GM11168 (cell line): ENCODE measurements around the gene PZP.
"Not testable (repeated sequence)": the region's sequence is repeated elsewhere in the genome, so short reads cannot be mapped to it uniquely, and the experiment has no call there.

Source experiments
- in situ Hi-C: fragments of 300-500 bp; cut with MboI; formaldehyde crosslinking; loops from one replicate; pipeline ENCODE4 v1.12.0; 2022; ENCODE audit warnings: low sequenced_read_pairs; ENCODE audit not compliant: unreplicated experiment

The PZP gene

GRCh38 chr12:9208229-9208628, at the start of gene PZP:
Gene PZP, minus strand, starts transcription at chr12:9208395. Its CDS starts 54 bp downstream, at chr12:9208341.
- in situ Hi-C loops: no loop called here

DNA sequence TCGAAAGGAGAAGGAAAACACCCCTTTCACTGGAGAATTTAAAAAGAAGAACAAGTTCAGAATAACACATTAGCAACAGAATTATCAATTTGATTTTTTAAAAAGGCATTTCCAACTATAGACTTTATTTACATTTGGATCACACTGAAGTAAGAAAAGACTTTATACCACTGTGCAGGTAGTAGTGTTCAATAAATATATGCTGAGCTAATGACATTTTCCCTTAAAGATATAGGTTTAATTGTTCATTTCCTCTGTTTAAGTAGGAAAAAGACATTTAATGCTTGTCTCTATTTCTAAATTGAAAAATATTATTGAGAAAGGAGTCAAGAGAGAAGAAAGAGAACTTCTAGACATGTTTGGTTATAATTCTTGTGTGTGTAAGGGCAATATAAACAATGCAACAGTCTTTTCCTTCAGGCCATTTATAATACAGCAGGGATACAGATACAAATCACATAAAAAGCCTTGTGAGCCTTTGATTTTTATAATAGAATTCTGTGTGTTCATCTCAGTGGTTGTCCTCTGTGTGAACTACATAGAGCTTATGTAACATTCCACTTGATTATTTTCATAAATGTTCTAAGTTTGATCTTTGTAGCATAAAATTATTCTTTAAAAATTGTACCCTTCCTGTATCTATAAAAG, 48.7 kb upstream of the PZP start:
- in situ Hi-C loops: no loop called here

DNA sequence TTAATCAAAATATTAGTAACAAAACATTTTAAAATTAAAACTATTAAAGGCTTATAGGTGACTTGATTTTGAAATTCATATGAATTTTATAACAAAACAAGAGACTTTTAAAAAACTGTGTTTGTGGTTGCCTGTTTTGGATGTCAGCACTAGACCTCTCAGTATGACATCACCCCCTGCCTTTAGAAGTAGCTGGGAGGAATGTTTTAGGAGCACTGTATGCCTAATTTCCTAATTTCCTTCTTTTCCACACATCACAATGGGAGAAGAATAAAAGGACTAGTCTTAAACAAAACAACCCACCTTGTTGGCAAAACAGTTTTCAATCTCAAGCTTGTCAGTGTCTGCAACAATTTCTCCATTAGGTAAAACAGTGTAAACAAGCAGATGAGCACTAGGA, 48.1 kb upstream of the PZP start:
- in situ Hi-C loops: no loop called here

- in situ Hi-C loops: no loop called here
Measured at GRCh38 chr12:9255837-9256236, 47.6 kb upstream of the PZP start.

DNA sequence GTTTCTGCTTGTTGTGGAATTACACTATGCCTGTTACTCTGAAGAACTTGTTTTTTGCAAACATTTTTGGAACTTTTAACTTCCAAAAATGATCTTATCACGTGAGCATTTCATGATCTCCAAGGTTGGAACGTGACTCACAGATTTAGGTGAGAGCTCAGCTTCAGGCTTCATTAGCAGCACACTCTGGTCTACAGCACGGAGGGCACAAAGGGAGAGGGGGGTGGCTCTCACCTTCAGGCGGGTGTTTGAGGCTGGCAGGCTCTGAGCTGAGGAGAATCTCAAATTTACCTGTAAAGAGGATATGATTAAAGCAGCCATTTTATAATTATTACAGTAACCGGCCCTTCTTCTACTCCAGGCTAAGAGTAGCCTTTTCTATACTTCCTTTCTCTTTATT, 45.3 kb upstream of the PZP start:
- in situ Hi-C loops: no loop called here

DNA sequence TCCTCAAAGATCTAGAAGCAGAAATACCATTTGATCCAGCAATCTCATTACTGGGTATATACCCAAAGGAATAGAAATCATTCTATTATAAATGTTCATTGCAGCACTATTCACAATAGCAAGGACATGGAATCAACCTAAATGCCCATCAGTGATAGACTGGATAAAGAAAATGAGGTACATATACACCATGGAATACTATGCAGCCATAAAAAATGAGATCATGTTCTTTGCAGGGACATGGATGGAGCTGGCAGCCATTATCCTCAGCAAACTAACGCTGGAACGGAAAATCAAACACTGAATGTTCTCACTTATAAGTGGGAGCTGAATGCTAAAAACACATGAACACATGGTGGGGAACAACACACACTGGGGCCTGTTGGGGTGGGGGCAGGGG, 44.6 kb upstream of the PZP start:
- in situ Hi-C loops: not testable (repeated sequence)

DNA sequence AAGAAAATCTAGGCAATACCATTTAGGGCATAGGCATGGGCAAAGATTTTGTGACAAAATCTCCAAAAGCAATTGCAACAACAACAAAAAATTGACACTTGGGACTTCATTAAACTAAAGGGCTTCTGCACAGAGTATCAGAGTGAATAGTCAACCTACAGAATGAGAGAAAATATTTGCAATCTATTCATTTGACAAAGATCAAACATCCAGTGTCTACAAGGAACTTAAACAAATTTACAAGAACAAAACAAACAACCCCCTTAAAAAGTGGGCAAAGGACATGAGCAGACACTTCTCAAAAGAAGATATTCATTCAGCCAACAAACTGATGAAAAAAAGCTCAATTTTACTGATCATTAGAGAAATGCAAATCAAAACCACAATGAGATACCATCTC, 44.1 kb upstream of the PZP start:
- in situ Hi-C loops: no loop called here

GRCh38 chr12:9248435-9248834, 40.2 kb upstream of the PZP start:
- in situ Hi-C loops: no loop called here

GRCh38 chr12:9244894-9245293, 36.7 kb upstream of the PZP start:
- in situ Hi-C loops: no loop called here

DNA sequence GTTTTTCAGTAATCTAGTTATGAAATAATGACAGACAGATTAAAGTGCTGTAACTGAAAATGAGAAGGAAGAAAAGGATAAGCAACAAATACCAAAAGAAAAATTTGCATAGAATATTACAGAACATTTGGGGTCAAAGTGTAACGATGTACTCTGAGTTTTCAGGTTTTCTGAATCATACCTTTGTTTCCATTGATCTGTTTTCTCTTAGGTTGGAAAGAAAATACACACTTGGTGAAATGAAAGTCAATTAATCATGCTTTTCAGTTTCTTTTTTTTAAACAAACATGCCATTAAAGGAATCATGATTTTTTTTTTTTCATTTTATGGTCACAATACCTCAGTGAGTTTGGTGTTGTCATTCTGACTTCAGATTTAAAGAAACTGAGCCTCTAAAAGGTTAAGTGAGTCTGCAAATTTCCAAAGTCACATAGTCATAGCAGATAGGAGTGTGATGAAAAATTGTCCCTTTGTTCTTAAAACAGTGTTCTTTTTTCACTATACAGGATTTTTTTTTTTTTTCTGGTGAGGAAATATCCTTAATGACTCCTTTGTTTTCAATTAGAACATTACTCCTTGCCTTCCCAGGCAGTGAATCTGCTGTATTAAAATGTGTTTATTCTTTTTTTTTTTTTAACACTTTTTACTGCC, 35.9 kb upstream of the PZP start:
- in situ Hi-C loops: no loop called here

GRCh38 chr12:9241301-9241700, 33.1 kb upstream of the PZP start:
- in situ Hi-C loops: no loop called here

DNA sequence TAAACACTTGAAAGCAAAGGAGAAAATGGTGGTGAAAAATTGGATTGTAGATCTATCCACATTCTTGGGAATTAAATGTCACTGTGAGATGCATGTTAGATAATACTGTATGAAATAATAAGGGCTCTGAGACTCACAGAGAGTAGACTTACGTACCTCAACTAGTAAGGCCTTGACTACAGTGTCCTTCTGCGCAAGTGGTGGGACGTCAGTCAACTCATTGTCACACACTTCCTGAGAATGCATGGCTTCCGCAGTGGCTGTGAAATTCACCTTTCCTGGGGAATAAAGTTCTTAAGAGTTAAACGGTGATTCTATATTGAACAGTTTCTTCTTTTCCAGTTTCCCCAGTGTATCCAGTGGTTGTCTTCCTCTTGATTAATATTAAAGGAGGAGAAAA, 32.6 kb upstream of the PZP start:
- in situ Hi-C loops: no loop called here

GRCh38 chr12:9240004-9240635, 31.9 kb upstream of the PZP start:
- in situ Hi-C loops: not testable (repeated sequence)

GRCh38 chr12:9237286-9237685, 29.1 kb upstream of the PZP start:
- in situ Hi-C loops: no loop called here

DNA sequence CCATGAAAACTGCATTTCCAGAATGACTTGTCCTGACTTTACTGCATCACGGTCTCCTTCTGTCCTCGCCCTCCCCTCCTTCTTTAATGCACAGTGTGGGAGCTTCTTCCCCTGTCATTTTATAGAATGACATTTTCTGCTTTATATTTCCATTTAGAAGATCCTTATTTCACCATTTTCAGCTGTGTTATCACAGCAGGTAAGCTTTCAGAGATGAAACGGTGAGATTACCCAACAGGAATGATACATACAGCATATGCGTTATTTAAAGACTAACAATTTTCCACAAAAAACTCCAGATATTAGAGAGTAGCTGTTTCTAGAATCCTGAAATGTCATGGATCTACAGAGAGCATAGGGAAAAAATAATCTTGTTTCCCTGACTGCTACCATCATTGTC, 27.3 kb upstream of the PZP start:
- in situ Hi-C loops: no loop called here

GRCh38 chr12:9227950-9228349, 19.8 kb upstream of the PZP start:
- in situ Hi-C loops: no loop called here

- in situ Hi-C loops: no loop called here
Measured at GRCh38 chr12:9223830-9224229, 15.6 kb upstream of the PZP start.

GRCh38 chr12:9221483-9221882, 13.3 kb upstream of the PZP start:
- in situ Hi-C loops: no loop called here

GRCh38 chr12:9221011-9221410, 12.8 kb upstream of the PZP start:
- in situ Hi-C loops: not testable (repeated sequence)

GRCh38 chr12:9214534-9214933, 6.3 kb upstream of the PZP start:
- in situ Hi-C loops: no loop called here

GRCh38 chr12:9211687-9212086, 3.5 kb upstream of the PZP start:
- in situ Hi-C loops: no loop called here

- in situ Hi-C loops: no loop called here
Measured at GRCh38 chr12:9204380-9204779, 3.8 kb downstream of the PZP start.
